ENCODE data around the gene MYO1G. TPM values are rescaled to one million over a fixed set of nuclear protein-coding genes. Genes with fewer than 3 reads are reported as not detected.

Gene MYO1G
- total and polyA plus RNA-seq, 10 of the 15 experiments (the other 5 are each of a cell fraction or from before 2014, with no cell fraction given) = 1.8 to 232 (median 134) TPM

DNA sequence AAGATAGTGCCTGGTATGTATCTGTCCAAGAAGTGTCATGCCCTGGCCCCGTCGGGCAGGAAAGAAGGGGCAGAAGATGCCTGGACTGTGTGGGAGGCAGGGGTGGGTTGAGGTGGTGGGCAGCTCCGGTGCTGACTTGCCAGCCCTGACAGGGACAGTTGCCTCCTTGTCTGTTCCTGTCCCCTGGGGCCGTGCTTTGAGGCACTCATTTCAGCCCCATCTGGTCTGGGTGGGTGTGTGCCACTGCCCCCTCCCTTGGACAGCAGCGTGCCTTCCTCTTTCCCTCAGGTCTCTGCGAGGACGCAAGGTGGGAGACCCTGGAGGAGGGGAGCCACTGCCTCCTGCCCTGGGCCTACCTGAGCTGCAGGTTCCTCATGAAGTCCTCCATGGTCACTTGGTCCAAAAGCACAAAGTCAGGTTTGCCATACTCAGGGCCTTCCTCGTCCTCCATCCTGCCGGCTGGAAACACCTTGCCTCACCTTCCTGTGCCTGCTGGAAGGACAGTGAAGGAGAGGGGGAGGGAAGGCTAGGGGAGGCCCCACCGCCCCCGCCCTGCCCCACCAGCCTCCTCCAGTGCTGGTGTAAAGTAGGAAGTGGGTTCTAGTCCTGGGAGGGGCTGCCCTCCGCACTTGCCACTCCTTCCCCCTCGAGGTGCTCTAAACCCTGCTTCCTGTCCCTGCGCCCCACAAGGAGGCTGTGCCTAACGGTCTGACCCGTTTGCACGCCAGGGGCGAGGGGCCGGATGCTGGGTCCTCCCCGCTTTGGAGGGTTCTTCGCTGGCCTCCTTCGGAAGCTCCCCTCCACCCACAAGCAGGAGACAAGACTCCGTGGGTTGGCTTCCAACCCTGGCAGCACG, at the start of gene MYO1G (continued):
- TF ChIP-seq, protein P1, sequence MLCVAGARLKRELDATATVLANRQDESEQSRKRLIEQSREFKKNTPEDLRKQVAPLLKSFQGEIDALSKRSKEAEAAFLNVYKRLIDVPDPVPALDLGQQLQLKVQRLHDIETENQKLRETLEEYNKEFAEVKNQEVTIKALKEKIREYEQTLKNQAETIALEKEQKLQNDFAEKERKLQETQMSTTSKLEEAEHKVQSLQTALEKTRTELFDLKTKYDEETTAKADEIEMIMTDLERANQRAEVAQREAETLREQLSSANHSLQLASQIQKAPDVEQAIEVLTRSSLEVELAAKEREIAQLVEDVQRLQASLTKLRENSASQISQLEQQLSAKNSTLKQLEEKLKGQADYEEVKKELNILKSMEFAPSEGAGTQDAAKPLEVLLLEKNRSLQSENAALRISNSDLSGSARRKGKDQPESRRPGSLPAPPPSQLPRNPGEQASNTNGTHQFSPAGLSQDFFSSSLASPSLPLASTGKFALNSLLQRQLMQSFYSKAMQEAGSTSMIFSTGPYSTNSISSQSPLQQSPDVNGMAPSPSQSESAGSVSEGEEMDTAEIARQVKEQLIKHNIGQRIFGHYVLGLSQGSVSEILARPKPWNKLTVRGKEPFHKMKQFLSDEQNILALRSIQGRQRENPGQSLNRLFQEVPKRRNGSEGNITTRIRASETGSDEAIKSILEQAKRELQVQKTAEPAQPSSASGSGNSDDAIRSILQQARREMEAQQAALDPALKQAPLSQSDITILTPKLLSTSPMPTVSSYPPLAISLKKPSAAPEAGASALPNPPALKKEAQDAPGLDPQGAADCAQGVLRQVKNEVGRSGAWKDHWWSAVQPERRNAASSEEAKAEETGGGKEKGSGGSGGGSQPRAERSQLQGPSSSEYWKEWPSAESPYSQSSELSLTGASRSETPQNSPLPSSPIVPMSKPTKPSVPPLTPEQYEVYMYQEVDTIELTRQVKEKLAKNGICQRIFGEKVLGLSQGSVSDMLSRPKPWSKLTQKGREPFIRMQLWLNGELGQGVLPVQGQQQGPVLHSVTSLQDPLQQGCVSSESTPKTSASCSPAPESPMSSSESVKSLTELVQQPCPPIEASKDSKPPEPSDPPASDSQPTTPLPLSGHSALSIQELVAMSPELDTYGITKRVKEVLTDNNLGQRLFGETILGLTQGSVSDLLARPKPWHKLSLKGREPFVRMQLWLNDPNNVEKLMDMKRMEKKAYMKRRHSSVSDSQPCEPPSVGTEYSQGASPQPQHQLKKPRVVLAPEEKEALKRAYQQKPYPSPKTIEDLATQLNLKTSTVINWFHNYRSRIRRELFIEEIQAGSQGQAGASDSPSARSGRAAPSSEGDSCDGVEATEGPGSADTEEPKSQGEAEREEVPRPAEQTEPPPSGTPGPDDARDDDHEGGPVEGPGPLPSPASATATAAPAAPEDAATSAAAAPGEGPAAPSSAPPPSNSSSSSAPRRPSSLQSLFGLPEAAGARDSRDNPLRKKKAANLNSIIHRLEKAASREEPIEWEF (IDR thresholded peaks at IDR 0.05; ENCODE audit: insufficient replicate concordance, low read depth, low read length) = no peak
- TF ChIP-seq, protein P2, sequence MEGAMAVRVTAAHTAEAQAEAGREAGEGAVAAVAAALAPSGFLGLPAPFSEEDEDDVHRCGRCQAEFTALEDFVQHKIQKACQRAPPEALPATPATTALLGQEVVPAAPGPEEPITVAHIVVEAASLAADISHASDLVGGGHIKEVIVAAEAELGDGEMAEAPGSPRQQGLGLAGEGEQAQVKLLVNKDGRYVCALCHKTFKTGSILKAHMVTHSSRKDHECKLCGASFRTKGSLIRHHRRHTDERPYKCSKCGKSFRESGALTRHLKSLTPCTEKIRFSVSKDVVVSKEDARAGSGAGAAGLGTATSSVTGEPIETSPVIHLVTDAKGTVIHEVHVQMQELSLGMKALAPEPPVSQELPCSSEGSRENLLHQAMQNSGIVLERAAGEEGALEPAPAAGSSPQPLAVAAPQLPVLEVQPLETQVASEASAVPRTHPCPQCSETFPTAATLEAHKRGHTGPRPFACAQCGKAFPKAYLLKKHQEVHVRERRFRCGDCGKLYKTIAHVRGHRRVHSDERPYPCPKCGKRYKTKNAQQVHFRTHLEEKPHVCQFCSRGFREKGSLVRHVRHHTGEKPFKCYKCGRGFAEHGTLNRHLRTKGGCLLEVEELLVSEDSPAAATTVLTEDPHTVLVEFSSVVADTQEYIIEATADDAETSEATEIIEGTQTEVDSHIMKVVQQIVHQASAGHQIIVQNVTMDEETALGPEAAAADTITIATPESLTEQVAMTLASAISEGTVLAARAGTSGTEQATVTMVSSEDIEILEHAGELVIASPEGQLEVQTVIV (IDR thresholded peaks at IDR 0.05; ENCODE audit: borderline replicate concordance, partially characterized antibody) = peak; percentile 39
- no peak for TF ChIP-seq KAT2A (conservative IDR thresholded peaks at IDR 0.05; ENCODE audit: control insufficient read depth, low read depth, low read length)
- TF ChIP-seq JUND (IDR thresholded peaks at IDR 0.05; ENCODE audit: low read depth, low read length) = no peak
- TF ChIP-seq ZZZ3 (IDR thresholded peaks at IDR 0.05; ENCODE audit: control insufficient read depth, insufficient read length, low read depth) = no peak
- TF ChIP-seq NRF1 (conservative IDR thresholded peaks at IDR 0.05; ENCODE audit: low read depth, low read length) = no peak
- TF ChIP-seq, protein P3, sequence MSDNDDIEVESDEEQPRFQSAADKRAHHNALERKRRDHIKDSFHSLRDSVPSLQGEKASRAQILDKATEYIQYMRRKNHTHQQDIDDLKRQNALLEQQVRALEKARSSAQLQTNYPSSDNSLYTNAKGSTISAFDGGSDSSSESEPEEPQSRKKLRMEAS (IDR thresholded peaks at IDR 0.05; ENCODE audit: low read depth, low read length) = peak; percentile 68
- peak; percentile 77; the same call in 1 of the 2 replicates for TF ChIP-seq CBFB (IDR thresholded peaks at IDR 0.05; ENCODE audit: low read depth)
- peak; percentile 73 to 77 for TF ChIP-seq BHLHE40 (IDR thresholded peaks at IDR 0.05; ENCODE audit: borderline replicate concordance in 1 of 2, low read depth in 2 of 2, low read length in 1 of 2)
- TF ChIP-seq CEBPB (IDR thresholded peaks at IDR 0.05; ENCODE audit: borderline replicate concordance in 1 of 2, low read depth in 2 of 2, low read length in 2 of 2) = no peak
- no peak for TF ChIP-seq ZNF622 (IDR thresholded peaks at IDR 0.05)
- peak; percentile 78 for TF ChIP-seq BCL11A (IDR thresholded peaks at IDR 0.05; ENCODE audit: low read depth, low read length)
- TF ChIP-seq IRF4 (IDR thresholded peaks at IDR 0.05; ENCODE audit: low read depth, low read length) = 0 out of 2 replicates have a peak, but pooled peaks have one; percentile 72
- peak; percentile 60 for TF ChIP-seq GATAD2B (conservative IDR thresholded peaks at IDR 0.05; ENCODE audit: low read depth)
- no peak for TF ChIP-seq NR2C2 (IDR thresholded peaks at IDR 0.05; ENCODE audit: borderline replicate concordance, control insufficient read depth, insufficient read length, low read depth)
- TF ChIP-seq ZNF687 (IDR thresholded peaks at IDR 0.05) = peak; percentile 52; the same call in 1 of the 2 replicates
- no peak for TF ChIP-seq HDAC2 (IDR thresholded peaks at IDR 0.05)

All from GM12878 (cell line).